Suppressor macrophage treated with lipopolysaccharide for 1 hour (primary cell): Measurements from ENCODE around the gene SMARCB1.
A peak's percentile ranks its signal among the peaks of the same experiment; 100 is the strongest.
"Not testable (repeated sequence)": the region's sequence is repeated elsewhere in the genome, so short reads cannot be mapped to it uniquely, and the experiment has no call there.

Source experiments
- DNase-seq, 3 donors: peaks; one replicate each; pipeline ENCODE4 v3.0.0-alpha.2; 2020 to 2022

The SMARCB1 gene

DNA sequence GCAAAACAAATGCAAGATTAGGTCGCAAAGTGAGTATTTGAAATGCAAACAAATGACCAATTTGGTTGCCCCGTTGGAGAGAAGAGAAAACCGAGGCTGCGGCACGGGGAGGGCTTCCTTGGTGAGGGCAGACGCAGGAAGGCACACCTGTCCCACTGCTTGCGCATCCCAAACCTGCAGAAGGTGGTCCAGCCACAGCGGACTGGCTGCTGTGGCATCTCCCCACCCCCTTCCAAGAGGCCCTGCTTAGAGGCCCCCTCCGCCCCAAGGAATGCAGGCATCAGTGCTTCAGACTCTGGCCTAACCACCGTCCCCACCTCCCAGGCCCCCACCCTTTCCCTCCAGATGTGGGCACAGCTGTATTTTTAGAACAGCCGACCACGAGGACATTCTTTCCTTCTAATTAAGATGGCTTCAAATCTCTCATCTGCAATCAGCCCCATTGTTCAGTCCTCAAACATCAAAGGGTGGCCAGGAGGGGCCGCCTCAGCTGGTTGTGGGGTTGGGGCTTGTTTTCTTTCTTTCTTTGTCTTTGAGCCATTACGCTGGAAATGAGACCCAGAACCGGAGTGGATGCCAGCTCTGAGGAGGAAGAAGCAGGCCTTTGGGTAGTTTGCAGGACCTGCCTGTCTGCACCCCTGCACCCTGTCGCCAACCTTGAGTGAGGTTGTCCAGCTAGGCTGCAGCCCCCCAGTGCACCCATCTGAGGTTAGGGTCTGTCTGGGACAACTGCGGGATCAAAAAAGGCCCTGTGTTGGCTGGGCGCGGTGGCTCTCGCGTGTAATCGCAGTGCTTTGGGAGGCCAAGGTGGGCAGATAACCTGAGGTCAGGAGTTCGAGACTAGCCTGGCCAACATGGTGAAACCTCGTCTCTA lies 61.5 kb downstream of the SMARCB1 start:
- DNase-seq = no peak

DNA sequence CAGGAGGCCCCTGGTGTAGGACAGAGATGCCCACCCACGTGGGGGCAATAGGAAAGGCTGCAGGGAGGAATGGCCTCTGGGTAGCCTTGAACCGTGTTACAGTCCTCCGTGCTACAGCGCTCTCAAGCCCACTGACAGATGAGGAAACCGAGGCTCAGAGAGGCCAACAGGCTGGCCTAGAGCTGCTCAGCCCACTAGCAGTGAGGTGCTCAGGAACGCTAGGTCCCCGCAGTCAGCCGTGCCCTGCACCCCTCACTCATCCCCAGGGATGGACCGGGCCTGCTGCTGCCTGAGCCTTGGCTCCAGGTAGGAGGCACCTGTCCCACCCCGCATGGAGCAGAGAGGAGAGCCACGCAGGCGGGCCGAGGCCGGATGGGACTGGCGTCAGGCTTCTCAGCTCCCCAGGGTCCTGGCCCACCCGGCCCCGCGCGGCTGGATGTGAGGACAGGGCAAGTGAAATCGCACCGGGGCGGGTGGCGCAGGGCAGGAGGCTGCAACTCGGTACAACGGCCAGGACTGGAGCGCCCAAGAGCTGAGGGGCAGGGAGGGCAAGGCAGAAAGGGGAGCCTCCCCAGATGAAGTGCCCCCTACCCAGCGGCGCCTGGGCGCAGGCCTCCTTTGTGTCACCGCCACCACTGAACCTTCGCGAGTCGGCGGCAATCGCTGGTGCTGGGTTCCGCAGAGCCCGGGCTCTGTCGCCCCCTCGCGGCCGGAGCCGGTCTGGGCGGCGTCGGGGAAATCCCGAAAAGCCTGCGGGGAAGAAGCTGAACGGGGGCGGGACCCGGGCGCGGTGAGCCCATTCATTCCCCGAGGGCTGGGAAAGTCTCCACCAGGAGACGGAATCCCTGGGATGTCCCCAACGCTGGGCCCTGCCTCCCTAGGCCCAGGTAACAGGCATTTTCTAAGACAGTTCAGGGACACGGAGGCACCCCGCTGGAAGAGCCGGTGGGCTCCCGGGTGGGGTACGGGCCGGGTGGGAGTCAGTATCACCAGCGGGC lies 62.5 kb downstream of the SMARCB1 start:
- peak; percentile 88 to 95 (median 95) for DNase-seq

DNA sequence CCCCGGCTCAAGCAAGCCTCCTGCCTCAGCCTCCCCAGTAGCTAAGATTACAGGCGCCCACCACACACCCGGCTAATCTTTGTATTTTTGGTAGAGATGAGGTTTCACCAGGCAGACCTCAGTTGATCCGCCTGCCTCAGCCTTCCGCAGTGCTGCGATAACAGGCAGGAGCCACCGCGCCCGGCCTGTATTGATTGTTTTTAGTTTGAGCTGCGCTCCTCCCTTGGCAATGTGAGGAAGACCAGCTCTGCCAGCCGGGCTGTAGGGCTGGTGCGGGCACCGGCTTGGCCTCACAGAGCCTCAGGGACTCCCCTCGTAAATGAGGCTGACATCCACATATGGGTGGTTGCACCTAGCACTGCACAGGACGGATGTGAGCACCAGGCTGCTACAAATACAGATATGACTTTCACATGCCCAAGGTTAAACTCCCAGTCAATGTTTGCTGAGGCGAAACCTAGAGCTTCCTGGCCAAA lies 63.4 kb downstream of the SMARCB1 start:
- no peak for DNase-seq

DNA sequence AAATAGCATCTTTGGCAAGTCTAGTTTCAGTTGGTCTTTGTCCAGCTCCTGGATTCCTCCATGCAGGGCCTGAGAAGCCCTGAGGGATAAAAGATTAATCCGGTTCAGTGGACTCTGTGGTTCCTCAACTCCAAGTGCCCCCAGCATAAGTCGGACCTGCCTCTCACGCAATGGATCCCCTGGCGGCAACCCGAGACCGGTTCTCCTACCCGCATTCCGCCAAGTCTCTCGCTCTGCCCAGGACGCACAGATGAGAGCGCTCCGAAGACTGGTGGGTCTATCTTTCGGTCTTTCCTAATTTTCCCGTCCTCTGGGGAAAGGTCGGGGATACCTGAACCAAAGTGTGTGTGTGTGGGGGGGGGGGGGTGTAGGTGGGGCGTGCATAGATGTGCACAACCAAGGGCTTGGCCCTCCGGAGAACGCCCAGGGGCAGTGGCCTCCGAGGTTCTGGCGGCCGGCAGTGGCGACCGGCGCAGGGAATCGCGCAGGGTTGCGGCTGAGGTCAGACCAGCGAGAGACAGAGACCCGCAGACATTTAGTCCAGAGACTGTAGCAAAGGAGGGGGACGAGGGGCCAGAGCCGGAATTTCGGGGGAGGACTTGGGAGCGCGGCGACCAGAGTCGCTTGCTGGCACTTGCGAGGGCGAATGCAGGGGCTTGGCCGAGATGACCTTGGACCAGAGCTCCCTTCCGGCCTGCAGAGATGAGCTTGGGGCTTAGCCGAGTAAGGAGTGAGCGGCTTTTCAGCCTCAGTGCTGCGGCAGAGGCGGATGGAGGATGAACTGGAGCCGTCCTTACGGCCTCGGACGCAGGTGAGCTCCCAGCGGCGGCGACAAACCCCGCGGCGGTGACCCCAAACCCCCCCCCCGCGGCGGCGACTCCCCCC lies 70.2 kb downstream of the SMARCB1 start:
- peak; percentile 36 to 52 (median 39) for DNase-seq

DNA sequence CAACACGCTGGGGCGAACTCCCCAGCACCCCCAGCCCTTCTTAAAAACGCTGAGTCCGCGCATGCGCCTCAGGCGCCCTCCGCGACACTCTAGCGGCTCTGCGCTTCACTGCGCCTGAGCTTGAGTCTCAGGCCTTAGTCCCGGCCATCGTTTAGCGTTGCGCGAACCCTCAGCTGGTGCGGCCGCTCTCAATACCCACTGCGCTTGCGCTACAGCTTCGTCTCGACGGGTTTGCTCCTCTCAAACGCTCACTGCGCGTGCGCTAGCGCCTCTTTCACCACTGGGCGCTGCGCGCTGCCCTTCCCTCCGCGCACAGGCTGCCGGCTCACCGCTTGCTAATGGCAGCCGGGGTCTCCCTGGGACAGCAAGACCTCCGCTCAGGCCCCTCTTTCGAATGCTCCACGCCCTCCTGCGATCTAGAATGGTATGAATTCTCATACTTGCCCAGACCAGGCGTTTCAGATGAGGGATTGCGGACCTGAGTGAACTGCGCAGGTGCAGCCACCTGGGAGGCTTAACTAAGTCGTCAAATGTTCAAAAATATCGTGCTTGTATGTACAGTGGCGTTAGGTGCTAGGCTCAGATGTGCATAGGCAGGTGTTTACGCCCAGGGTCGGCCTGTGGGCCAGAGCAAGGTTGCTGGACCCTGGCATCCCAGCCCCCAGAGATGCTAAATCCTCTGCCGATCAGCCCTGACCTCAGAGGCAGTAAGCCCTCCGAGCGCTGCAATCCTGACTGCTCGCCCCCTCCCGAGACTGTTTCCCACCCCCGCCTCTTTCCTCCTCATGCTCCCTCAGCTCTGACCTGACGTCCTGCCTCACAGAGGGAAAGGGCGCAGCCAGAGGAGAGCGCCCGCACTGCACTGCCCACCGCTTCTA lies 71.1 kb downstream of the SMARCB1 start, which contains the start of gene SLC2A11:
SLC2A11 (plus strand) TSS at position 270 of the 878 bp plus-strand sequence; CDS start at position 395, 125 bp downstream.
- DNase-seq = peak; percentile 98 to 100 (median 100)

DNA sequence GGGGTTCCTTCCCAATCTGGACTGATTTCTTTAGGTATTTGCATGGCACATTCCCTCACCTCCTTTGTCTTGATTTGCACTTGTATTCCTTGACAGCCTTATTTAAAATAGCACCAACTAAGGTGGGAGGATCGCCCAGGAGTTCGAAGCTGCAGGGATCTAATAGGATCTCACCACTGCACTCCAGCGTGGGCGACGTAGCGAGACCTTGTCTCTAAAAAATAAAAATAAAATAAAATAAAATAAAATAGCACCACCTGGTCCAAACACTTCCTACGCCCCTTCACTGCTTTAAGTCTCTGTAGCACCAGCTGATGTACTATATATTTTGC lies 71.7 kb downstream of the SMARCB1 start:
- no peak for DNase-seq

DNA sequence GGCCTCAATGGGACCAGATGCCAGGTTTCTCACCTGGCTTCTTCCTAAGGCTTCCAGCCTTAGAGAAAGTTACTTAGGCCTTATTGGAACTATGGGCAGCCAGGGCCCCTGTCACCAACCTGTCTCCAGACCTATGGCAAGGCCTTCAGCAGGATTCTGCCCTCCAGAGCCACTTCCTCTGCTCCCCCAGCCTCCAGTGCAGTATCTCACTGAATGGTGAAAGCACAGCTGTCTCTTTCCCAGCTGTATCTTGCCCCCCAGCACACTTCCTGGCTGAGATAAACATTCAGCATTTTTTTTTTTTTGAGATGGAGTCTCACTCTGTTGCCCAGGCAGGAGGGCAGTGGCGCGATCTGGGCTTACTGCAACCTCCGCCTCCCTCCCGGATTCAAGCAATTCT lies 72.4 kb downstream of the SMARCB1 start:
- no peak for DNase-seq

DNA sequence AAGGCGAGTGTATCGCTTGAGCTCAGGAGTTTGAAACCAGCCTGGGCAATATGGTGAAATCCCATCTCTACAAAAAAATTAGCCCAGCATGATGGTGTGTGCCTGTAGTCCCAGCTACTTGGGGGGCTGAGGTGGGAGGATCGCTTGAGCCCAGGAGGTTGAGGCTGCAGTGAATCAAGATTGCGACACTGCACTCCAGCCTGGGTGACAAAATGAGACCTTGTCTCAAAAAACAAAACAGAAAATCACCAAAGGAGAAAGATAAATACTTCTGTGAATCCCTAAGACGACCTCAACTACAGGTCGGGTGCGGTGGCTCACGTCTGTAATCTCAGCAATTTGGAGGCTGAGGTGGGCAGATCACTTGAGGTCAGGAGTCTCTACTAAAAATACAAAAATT lies 73.4 kb downstream of the SMARCB1 start:
- not testable (repeated sequence) for DNase-seq

DNA sequence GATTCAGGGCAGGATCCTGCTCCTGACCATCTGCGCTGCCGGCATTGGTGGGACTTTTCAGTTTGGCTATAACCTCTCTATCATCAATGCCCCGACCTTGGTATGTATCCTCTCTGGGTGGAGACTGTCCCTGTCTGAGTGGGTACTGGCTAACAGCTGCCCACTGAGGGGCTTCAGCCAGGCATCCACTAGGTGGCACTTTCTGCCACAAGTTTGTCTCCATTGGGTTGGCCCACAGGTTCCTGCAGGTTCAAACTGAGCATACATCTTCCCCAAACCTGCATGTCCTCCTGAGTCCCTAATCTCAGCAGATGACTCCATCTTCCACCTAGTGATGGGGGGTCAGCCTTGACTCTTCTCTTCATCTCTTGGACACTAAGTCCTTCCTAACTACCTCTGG lies 75.3 kb downstream of the SMARCB1 start:
- DNase-seq = peak; percentile 42 to 57 (median 52)

DNA sequence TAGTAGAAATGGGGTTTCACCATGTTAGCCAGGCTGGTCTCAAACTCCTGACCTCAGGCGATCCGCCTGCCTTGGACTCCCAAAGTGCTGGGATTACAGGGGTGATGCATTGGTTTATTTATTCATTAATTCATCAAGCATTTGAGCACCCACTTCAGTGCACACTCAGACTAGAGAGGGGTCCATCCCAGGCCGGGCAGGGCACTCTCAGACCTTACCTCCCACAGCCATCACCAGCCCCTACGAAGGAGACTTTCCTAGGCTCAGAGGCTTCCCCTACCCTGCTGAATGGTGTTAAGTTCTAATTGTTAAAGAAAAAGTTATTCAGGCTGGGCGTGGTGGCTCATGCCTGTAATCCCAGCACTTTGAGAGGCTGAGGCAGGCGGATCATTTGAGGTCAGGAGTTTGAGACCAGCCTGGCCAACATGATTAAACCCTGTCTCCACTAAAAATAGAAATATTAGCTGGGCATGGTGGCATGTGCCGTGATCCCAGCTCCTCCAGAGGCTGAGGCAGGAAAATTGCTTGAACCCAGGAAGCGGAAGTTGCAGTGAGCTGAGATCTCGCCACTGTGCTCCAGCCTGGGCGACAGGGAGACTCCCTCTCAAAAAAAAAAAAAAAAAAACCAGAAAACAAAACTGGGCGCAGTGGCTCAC lies 77.9 kb downstream of the SMARCB1 start:
- DNase-seq = not testable (repeated sequence)

DNA sequence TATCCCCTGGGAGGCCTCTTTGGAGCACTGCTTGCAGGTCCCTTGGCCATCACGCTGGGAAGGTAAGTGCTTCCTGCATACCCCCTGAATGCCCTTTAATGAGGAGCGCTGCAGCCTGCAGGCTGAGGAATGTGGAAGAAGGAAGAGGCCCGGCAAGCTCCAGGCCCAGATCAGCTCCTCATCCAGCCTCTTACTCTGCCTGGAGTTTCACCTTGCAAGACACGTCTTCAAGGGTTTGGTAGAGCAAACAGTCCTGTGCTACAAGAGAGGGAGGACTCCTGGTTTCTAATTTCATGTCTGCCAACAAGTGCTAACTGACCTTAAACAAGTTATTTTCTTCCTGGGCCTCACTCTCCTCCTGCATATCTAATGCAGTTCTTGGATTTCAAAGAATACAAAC lies 81.8 kb downstream of the SMARCB1 start:
- no peak for DNase-seq

DNA sequence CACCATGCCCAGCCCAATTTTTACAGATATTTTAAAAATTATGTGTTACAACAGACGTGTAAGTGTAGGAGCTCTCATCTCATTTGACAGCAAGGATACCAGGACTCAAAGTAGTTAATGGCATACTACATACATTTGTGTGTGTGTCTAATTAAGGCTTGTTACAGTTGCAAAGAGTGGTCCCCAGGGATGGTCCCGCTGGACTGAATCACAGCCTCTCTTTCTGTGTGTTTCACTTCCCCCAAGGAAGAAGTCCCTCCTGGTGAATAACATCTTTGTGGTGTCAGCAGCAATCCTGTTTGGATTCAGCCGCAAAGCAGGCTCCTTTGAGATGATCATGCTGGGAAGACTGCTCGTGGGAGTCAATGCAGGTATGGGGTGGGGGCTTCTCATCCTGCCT lies 88.1 kb downstream of the SMARCB1 start:
- no peak for DNase-seq

DNA sequence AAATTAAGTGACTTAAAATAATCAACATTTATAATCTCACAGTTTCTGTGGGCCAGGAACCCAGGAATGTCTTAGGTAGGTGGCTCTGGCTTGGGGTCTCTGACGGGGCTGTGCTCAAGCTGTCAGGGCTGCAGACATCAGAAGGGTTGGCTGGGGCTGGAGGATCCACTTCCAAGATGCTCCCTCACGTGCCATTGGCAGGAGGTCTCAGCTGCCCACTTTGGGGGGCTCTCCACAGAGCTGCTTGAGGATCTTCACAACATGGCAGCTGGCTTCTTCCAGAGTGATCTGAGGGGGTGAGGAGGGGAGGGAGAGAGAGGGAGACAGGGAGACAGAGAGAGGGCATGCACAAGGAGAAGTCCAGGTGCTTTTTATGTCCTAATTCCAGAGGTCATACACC lies 89.0 kb downstream of the SMARCB1 start:
- DNase-seq = no peak

DNA sequence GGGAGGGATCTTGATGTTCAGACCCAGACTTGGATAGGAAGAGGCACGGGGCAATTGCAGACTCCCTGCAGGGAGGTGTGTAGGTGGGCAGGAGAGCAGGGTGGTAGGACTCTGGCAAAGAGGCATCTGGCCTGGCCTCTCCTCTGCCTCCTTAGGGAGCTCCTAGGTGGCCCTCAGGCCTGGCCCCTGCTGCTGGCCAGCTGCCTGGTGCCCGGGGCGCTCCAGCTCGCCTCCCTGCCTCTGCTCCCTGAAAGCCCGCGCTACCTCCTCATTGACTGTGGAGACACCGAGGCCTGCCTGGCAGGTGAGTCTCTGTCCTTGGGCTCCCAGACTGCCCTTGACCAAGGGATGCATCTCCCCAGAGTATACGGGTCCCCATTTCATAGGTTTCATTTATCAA lies 90.8 kb downstream of the SMARCB1 start:
- no peak for DNase-seq

DNA sequence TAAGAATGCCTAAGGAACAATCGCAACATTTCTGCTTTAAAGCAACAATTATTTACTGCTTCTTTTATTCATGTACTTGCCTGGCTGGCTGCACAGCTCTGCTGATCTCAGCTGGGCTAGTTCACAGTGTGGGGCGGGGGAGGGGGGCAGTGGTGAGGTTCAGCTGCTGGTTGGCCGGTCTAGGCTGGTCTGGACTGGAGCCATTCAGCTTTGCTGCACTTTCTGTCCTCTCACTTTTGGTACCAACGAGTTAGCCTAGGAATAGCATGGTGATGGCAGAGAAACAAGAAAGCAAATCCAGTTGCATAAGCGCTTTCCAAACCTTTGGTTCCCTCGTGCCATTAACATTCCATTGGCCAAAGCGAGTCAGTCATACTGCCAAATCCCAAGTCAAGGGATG lies 91.5 kb downstream of the SMARCB1 start:
- DNase-seq = no peak

DNA sequence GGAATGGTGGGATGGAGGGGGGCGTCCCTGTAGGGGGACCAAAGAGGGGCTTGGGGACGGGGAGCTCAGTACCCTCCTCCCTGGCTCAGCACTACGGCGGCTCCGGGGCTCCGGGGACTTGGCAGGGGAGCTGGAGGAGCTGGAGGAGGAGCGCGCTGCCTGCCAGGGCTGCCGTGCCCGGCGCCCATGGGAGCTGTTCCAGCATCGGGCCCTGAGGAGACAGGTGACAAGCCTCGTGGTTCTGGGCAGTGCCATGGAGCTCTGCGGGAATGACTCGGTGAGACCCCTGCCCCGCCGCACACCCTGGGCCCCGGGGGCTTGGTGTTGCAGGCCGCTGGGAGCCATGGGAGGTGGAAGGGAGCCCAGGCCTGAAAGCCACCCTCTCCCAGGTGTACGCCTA lies 95.6 kb downstream of the SMARCB1 start:
- DNase-seq = no peak

DNA sequence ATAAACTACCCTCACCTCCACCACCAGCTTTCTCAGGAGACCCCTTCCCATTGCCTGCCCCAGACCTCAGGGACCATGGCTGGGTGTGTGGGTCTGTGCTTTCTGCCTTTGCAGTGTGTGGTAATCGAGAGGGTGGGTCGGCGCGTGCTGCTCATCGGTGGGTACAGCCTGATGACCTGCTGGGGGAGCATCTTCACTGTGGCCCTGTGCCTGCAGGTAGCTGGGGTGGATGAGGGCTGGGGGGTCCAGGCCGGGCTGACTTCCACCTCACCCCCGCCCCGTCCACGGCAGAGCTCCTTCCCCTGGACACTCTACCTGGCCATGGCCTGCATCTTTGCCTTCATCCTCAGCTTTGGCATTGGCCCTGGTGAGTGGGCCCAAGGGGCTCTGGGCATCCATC lies 96.9 kb downstream of the SMARCB1 start:
- DNase-seq = no peak

DNA sequence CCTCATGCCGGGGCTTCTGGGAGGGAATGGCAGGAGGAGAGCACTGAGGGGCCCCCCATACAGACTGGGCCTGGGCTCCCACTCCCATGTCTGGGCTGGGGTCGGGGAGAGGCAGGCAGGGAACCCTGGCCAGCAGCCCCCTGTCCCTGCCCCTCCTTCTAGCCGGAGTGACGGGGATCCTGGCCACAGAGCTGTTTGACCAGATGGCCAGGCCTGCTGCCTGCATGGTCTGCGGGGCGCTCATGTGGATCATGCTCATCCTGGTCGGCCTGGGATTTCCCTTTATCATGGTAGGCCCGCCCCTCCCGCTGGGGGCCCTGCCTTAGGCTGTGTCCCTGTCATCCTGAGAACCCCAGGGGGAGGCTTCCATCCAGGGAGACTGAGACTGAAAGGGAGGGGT lies 97.4 kb downstream of the SMARCB1 start:
- no peak for DNase-seq
